ENCODE results near the gene AHNAK. TPM values are rescaled to one million over a fixed set of nuclear protein-coding genes. Genes with fewer than 3 reads are reported as not detected.

The AHNAK gene
- total and polyA plus RNA-seq, 2 donors (not counting 3 experiments of a cell fraction or from before 2014, with no cell fraction given), result 35.2 to 436 TPM

DNA sequence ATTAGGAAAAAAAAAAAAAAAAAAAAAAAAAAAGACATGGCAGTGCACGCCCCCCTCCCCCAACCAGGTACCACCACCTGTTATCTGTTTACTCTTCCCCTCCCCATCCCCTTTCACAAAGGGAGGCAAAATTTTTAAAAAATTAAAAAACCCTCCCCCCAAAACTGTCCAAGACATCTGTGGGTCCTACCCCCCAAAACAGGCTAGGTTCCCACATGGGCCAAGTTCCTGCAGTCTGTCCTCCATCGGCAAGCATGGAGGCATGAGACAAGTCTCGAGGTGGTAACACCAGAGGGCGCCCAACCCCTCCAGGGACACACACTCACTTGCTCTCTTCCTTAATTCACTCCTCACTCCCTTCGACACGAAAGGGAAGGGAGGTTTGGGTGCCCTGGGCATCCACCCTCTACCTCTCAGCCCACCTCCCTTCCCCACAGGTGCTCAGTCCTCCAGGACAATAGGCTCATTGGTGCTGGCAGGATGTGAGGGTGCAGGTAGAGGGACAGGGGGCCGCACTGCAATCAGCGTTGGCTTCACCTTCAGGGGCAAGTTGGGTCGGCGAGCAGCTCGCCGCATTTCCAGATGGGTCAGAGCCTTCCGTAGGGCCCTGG is 46.9 kb upstream of the AHNAK start:
- Histone ChIP-seq H3K27ac (ENCODE audit: insufficient read depth, low read depth, low read length) (no peak overlapping the region), H3K9ac (replicated peaks; ENCODE audit: extremely low read depth, insufficient read depth, low read length) (no peak overlapping the region), H3K4me1 (ENCODE audit: control insufficient read depth, extremely low read depth, insufficient read depth, low read length) (peaks cover 18% of the 10 kb centered on the region), H3K36me3 (ENCODE audit: control insufficient read depth in 2 of 2, extremely low read depth in 1 of 2, insufficient read depth in 2 of 2, low read length in 2 of 2) (peaks cover 37 to 45% of the 10 kb centered on the region in 2 experiments), H3K9me1 (replicated peaks; ENCODE audit: control insufficient read depth, extremely low read depth, insufficient read depth, low read length) (no peaks in the 10 kb centered on the region), H3K9me3 (replicated peaks; ENCODE audit: control insufficient read depth, insufficient read depth, low read length) (no peaks in the 10 kb centered on the region), H4K20me1 (replicated peaks; ENCODE audit: control insufficient read depth, extremely low read depth, insufficient read depth, low read length) (no peaks in the 10 kb centered on the region), H3K79me2 (ENCODE audit: control insufficient read depth, insufficient read depth, low read length) (peaks cover 29% of the 10 kb centered on the region), H3K4me3 (replicated peaks in 1 of 3; ENCODE audit: insufficient read depth in 1 of 3, low read depth in 1 of 3, low read length in 3 of 3) (no peak overlapping the region), H2AFZ (ENCODE audit: low read depth, low read length) (no peak overlapping the region), H3K4me2 (ENCODE audit: insufficient read depth, low read length) (no peak overlapping the region), H3K27me3 (ENCODE audit: control insufficient read depth in 2 of 2, insufficient read depth in 2 of 2, low read length in 2 of 2) (no peaks in the 10 kb centered on the region)
- TF ChIP-seq POLR2A (IDR thresholded peaks at IDR 0.05; ENCODE audit: low read depth, low read length) (peak; percentile 13), FOS (IDR thresholded peaks at IDR 0.05; ENCODE audit: borderline replicate concordance, insufficient read depth, low read length) (no peak), POLR2AphosphoS5 (IDR thresholded peaks at IDR 0.05; ENCODE audit: insufficient read depth, low read depth, low read length) (peak; percentile 20), GATA2 (IDR thresholded peaks at IDR 0.05; ENCODE audit: insufficient read depth, insufficient read length, low read depth, low read length) (no peak)
- TF ChIP-seq, protein P1, sequence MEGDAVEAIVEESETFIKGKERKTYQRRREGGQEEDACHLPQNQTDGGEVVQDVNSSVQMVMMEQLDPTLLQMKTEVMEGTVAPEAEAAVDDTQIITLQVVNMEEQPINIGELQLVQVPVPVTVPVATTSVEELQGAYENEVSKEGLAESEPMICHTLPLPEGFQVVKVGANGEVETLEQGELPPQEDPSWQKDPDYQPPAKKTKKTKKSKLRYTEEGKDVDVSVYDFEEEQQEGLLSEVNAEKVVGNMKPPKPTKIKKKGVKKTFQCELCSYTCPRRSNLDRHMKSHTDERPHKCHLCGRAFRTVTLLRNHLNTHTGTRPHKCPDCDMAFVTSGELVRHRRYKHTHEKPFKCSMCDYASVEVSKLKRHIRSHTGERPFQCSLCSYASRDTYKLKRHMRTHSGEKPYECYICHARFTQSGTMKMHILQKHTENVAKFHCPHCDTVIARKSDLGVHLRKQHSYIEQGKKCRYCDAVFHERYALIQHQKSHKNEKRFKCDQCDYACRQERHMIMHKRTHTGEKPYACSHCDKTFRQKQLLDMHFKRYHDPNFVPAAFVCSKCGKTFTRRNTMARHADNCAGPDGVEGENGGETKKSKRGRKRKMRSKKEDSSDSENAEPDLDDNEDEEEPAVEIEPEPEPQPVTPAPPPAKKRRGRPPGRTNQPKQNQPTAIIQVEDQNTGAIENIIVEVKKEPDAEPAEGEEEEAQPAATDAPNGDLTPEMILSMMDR (IDR thresholded peaks at IDR 0.05; ENCODE audit: extremely low read depth in 1 of 2, insufficient read depth in 1 of 2, low read depth in 1 of 2, low read length in 2 of 2), result peak; percentile 54 to 78
- DNase-seq (ENCODE audit: low read depth, low spot score), result peak; percentile 73
- no TSS peak for BruUV-seq (replicated peaks)
- CTCF ChIA-PET, result interaction anchor here (1.2 to 4.5 kb wide), 9 partner anchors 7 to 199 kb away, joined by 3 to 52 read pairs (median 20); partner anchors contain the start of genes EML3, MTA2 and ROM1
- intact Hi-C loops (cut with micrococcal nuclease) (loop anchor here (1.0 to 5.0 kb wide), 2 partner anchors 101 to 249 kb away; no protein-coding TSS in a partner anchor), dilution Hi-C loops (cut with MboI; ENCODE audit: extremely low pct_ligation_motif_present, low sequenced_read_pairs) (no loop called here)
- POLR2A ChIA-PET, result interaction anchor here (3.7 kb wide), 1 partner anchor 18 kb away, joined by 75 read pairs; the partner anchor contains the start of gene EEF1G
- FAIRE-seq, result peak; percentile 89
